Natural killer cell (primary cell): ENCODE results near the gene AGPAT3. TPM values are rescaled to one million over a fixed set of nuclear protein-coding genes. Genes with fewer than 3 reads are reported as not detected.

Source experiments
- ATAC-seq, 3 donors: fragments of 150-1000 bp in 2 of 3; fragments of 200-7000 bp in 1 of 3; cut with Tn5 transposase; 1 replicate in 1 of 3; 2 replicates in 2 of 3; pipeline ENCODE4 v1.10.0; 2021; ENCODE audit warnings: mild to moderate bottlenecking in 2 of 3, moderate library complexity in 2 of 3
- DNase-seq, 2 donors: peaks; one replicate each; pipeline versions ENCODE4 v3.0.0 to v3.0.0-alpha.2; 2013 to 2021; ENCODE audit warnings: mixed read lengths in 1 of 2
- H3K27ac ChIP-seq: one replicate; pipeline ENCODE4 v1.5.1; 2013; ENCODE audit warnings: mild to moderate bottlenecking, low read length
- H3K27me3 ChIP-seq: one replicate; pipeline ENCODE4 v1.6.1; 2013; ENCODE audit warnings: low read length; ENCODE audit not compliant: control insufficient read depth, insufficient read depth
- H3K36me3 ChIP-seq: one replicate; pipeline ENCODE4 v1.6.1; 2013; ENCODE audit warnings: low read length; ENCODE audit not compliant: control insufficient read depth, insufficient read depth
- H3K4me1 ChIP-seq: one replicate; pipeline ENCODE4 v1.6.1; 2013; ENCODE audit warnings: low read length; ENCODE audit not compliant: control insufficient read depth, insufficient read depth
- H3K4me3 ChIP-seq: one replicate; pipeline ENCODE4 v1.5.1; 2013; ENCODE audit warnings: low read length
- H3K9me3 ChIP-seq: one replicate; pipeline ENCODE4 v1.6.1; 2013; ENCODE audit warnings: low read length; ENCODE audit not compliant: control insufficient read depth, insufficient read depth
- H3K27ac Mint-ChIP-seq, 2 donors: one replicate each; pipeline ENCODE4 v1.8.0; 2022; ENCODE audit warnings: mild to moderate bottlenecking in 2 of 2, mixed read lengths in 2 of 2, moderate library complexity in 1 of 2
- H3K27me3 Mint-ChIP-seq, 2 donors: one replicate each; pipeline ENCODE4 v1.8.0; 2022; ENCODE audit warnings: low read depth in 2 of 2, mixed read lengths in 2 of 2
- H3K36me3 Mint-ChIP-seq: one replicate; pipeline ENCODE4 v1.8.0; 2022; ENCODE audit warnings: mixed read lengths
- H3K4me1 Mint-ChIP-seq, 2 donors: one replicate each; pipeline ENCODE4 v1.8.0; 2022; ENCODE audit warnings: mixed read lengths in 2 of 2
- H3K4me3 Mint-ChIP-seq: one replicate; pipeline ENCODE4 v1.8.0; 2022; ENCODE audit warnings: mild to moderate bottlenecking, moderate library complexity, mixed read lengths
- H3K9me3 Mint-ChIP-seq, 2 donors: one replicate each; pipeline ENCODE4 v1.8.0; 2022; ENCODE audit warnings: mixed read lengths in 2 of 2
- WGBS: methylation state at CpG from one replicate; pipeline ENCODE4 v1.1.7; 2013; ENCODE audit warnings: missing lambda C conversion rate; ENCODE audit not compliant: insufficient coverage; 5-methylcytosine and 5-hydroxymethylcytosine counted together
- intact Hi-C: fragments of 100-400 bp; cut with micrococcal nuclease; formaldehyde crosslinking; loops from one replicate; pipeline ENCODE4 v1.14.2; 2022
- total RNA-seq, 4 donors: library from RNA; stranded (reverse); fragments of 120-200 nt in 1 of 4; gene quantifications; one replicate each; pipeline versions ENCODE4 v1.2.3 to v1.2.4, GENCODE V29; 2013 to 2022
- TF ChIP-seq, protein P1 (sequence below): fragments of 200-600 bp; IDR thresholded peaks from one replicate; pipeline ENCODE4 v1.8.0; 2022; ENCODE audit warnings: antibody characterized with exemption

Gene AGPAT3
- total RNA-seq, 3 donors from 2014 or later (not counting 1 experiment from before 2014, with no cell fraction given) = 39.5 to 45.7 (median 42.3) TPM

DNA sequence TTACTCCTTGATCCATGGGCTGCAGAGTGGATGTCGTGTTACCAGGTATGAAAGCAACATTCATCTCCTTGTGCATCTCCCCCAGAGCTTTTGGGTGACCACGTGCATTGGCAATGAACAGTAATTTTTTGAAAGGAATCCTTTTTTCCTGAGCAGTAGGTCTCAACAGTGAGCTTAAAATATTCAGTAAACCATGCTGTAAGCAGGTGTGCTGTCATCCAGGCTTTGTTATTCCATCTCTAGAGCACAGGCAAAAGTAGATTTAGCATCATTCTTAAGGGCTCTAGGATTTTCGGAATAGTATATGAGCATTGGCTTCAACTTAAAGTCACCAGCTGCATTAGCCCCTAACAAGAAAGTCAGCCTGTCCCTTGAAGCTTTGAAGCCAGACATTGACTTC, 27.3 kb downstream of the AGPAT3 start:
- Mint-ChIP-seq H3K27me3 (no peaks in the 10 kb centered on the region), H3K36me3 (no peaks in the 10 kb centered on the region), H3K4me3 (no peak overlapping the region), H3K9me3 (no peaks in the 10 kb centered on the region), H3K4me1 (peaks cover 25 to 30% of the 10 kb centered on the region in 2 donors), H3K27ac (no peak overlapping the region)
- DNase-seq (no peak), ATAC-seq (no peak)
- H3K9me3 ChIP-seq = no peaks in the 10 kb centered on the region
- H3K4me1 ChIP-seq = peaks cover 14% of the 10 kb centered on the region
- H3K36me3 ChIP-seq = no peaks in the 10 kb centered on the region
- no peak overlapping the region for H3K27ac ChIP-seq
- H3K27me3 ChIP-seq = no peaks in the 10 kb centered on the region
- no peak overlapping the region for H3K4me3 ChIP-seq
- TF ChIP-seq, protein P1, sequence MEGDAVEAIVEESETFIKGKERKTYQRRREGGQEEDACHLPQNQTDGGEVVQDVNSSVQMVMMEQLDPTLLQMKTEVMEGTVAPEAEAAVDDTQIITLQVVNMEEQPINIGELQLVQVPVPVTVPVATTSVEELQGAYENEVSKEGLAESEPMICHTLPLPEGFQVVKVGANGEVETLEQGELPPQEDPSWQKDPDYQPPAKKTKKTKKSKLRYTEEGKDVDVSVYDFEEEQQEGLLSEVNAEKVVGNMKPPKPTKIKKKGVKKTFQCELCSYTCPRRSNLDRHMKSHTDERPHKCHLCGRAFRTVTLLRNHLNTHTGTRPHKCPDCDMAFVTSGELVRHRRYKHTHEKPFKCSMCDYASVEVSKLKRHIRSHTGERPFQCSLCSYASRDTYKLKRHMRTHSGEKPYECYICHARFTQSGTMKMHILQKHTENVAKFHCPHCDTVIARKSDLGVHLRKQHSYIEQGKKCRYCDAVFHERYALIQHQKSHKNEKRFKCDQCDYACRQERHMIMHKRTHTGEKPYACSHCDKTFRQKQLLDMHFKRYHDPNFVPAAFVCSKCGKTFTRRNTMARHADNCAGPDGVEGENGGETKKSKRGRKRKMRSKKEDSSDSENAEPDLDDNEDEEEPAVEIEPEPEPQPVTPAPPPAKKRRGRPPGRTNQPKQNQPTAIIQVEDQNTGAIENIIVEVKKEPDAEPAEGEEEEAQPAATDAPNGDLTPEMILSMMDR = no peak
- WGBS = 95% methylated on average over 3 of the region's 3 CpGs
- intact Hi-C loops = no loop called here

- Mint-ChIP-seq H3K27ac (peak overlapping the region; percentile 11 to 19), H3K9me3 (no peaks in the 10 kb centered on the region), H3K36me3 (no peaks in the 10 kb centered on the region), H3K4me1 (peaks cover 25 to 30% of the 10 kb centered on the region in 2 donors), H3K27me3 (no peaks in the 10 kb centered on the region), H3K4me3 (peak overlapping the region; percentile 80)
- Histone ChIP-seq H3K9me3 (no peaks in the 10 kb centered on the region), H3K27me3 (no peaks in the 10 kb centered on the region), H3K36me3 (no peaks in the 10 kb centered on the region), H3K4me1 (peaks cover 14% of the 10 kb centered on the region), H3K4me3 (no peak overlapping the region), H3K27ac (no peak overlapping the region)
- 86% methylated on average over 5 of the region's 5 CpGs for WGBS
- ATAC-seq (no peak), DNase-seq (peak in 1 of 2 donors; percentile 34)
- intact Hi-C loops = no loop called here
- TF ChIP-seq, protein P1 = no peak
Measured at GRCh38 chr21:43892984-43893535, 28.0 kb downstream of the AGPAT3 start.

GRCh38 chr21:43893536-43894205, 28.6 kb downstream of the AGPAT3 start:
- TF ChIP-seq, protein P1 = no peak
- 31% methylated on average over 19 of the region's 19 CpGs for WGBS
- Histone ChIP-seq H3K4me3 (no peak overlapping the region), H3K27me3 (no peaks in the 10 kb centered on the region), H3K9me3 (no peaks in the 10 kb centered on the region), H3K4me1 (peaks cover 14% of the 10 kb centered on the region), H3K27ac (no peak overlapping the region), H3K36me3 (no peaks in the 10 kb centered on the region)
- ATAC-seq = peak; percentile 34 to 41 (median 39)
- DNase-seq = peak in 1 of 2 donors; percentile 51
- Mint-ChIP-seq H3K27ac (peak overlapping the region; percentile 11 to 19), H3K4me3 (peak overlapping the region; percentile 80), H3K4me1 (peaks cover 25 to 30% of the 10 kb centered on the region in 2 donors), H3K27me3 (no peaks in the 10 kb centered on the region), H3K36me3 (no peaks in the 10 kb centered on the region), H3K9me3 (no peaks in the 10 kb centered on the region)
- intact Hi-C loops = no loop called here
